ENCODE measurements around the gene PTDSS2. TPM values are rescaled to one million over a fixed set of nuclear protein-coding genes. Genes with fewer than 3 reads are reported as not detected.

PTDSS2 gene
- total and polyA plus RNA-seq, 4 donors, result 10.1 to 47.6 (median 26.7) TPM

- WGBS, 2 donors, result 80 to 85% methylated on average over 17 of the region's 17 CpGs
- Histone ChIP-seq H3K9me3 (ENCODE audit: control insufficient read depth, low read length) (no peaks in the 10 kb centered on the region), H3K27me3 (ENCODE audit: control insufficient read depth in 1 of 2, insufficient read depth in 2 of 2, low read length in 1 of 2) (no peaks in the 10 kb centered on the region), H3K4me3 (ENCODE audit: low read length in 2 of 2) (no peak overlapping the region), H3K27ac (ENCODE audit: low read depth in 1 of 2, low read length in 2 of 2) (no peak overlapping the region), H3K4me1 (ENCODE audit: control insufficient read depth in 1 of 2, insufficient read depth in 2 of 2, low read length in 2 of 2) (no peaks in the 10 kb centered on the region), H3K36me3 (ENCODE audit: control insufficient read depth in 1 of 2, insufficient read depth in 2 of 2, low read length in 1 of 2) (no peaks in the 10 kb centered on the region)
- ATAC-seq (ENCODE audit: low FRiP score) (no peak), DNase-seq (no peak)
- intact Hi-C loops (cut with DNase I), result no loop called here
Measured at GRCh38 chr11:437228-437870, 12.7 kb upstream of the PTDSS2 start.

GRCh38 chr11:438101-438844 is 11.8 kb upstream of the PTDSS2 start:
- no peaks in the 10 kb centered on the region for H3K4me1 ChIP-seq (ENCODE audit: control insufficient read depth in 1 of 2, insufficient read depth in 2 of 2, low read length in 2 of 2)
- no peaks in the 10 kb centered on the region for H3K36me3 ChIP-seq (ENCODE audit: control insufficient read depth in 1 of 2, insufficient read depth in 2 of 2, low read length in 1 of 2)
- 80 to 85% methylated on average over 21 of the region's 21 CpGs for WGBS, 2 donors
- H3K4me3 ChIP-seq (ENCODE audit: low read length in 2 of 2), result no peak overlapping the region
- ATAC-seq (ENCODE audit: low FRiP score) (no peak), DNase-seq (no peak)
- intact Hi-C loops (cut with DNase I), result no loop called here
- H3K27me3 ChIP-seq (ENCODE audit: control insufficient read depth in 1 of 2, insufficient read depth in 2 of 2, low read length in 1 of 2), result no peaks in the 10 kb centered on the region
- H3K27ac ChIP-seq (ENCODE audit: low read depth in 1 of 2, low read length in 2 of 2), result no peak overlapping the region
- no peaks in the 10 kb centered on the region for H3K9me3 ChIP-seq (ENCODE audit: control insufficient read depth, low read length)

- no peaks in the 10 kb centered on the region for H3K36me3 ChIP-seq (ENCODE audit: control insufficient read depth in 1 of 2, insufficient read depth in 2 of 2, low read length in 1 of 2)
- ATAC-seq (ENCODE audit: low FRiP score), result no peak
- H3K4me1 ChIP-seq (ENCODE audit: control insufficient read depth in 1 of 2, insufficient read depth in 2 of 2, low read length in 2 of 2), result no peaks in the 10 kb centered on the region
- no peaks in the 10 kb centered on the region for H3K27me3 ChIP-seq (ENCODE audit: control insufficient read depth in 1 of 2, insufficient read depth in 2 of 2, low read length in 1 of 2)
- H3K9me3 ChIP-seq (ENCODE audit: control insufficient read depth, low read length), result no peaks in the 10 kb centered on the region
- no peak overlapping the region for H3K4me3 ChIP-seq (ENCODE audit: low read length in 2 of 2)
- no peak overlapping the region for H3K27ac ChIP-seq (ENCODE audit: low read depth in 1 of 2, low read length in 2 of 2)
- DNase-seq, result peak; percentile 45 to 67
- intact Hi-C loops (cut with DNase I), result no loop called here
- WGBS, 2 donors, result 85% methylated on average over 23 of the region's 23 CpGs
Measured at GRCh38 chr11:439315-440064, 10.6 kb upstream of the PTDSS2 start.

- no peak for ATAC-seq (ENCODE audit: low FRiP score)
- 86 to 88% methylated on average over 27 of the region's 27 CpGs for WGBS, 2 donors
- no peaks in the 10 kb centered on the region for H3K27me3 ChIP-seq (ENCODE audit: control insufficient read depth in 1 of 2, insufficient read depth in 2 of 2, low read length in 1 of 2)
- no peak overlapping the region for H3K4me3 ChIP-seq (ENCODE audit: low read length in 2 of 2)
- no peaks in the 10 kb centered on the region for H3K36me3 ChIP-seq (ENCODE audit: control insufficient read depth in 1 of 2, insufficient read depth in 2 of 2, low read length in 1 of 2)
- H3K27ac ChIP-seq (ENCODE audit: low read depth in 1 of 2, low read length in 2 of 2), result no peak overlapping the region
- H3K4me1 ChIP-seq (ENCODE audit: control insufficient read depth in 1 of 2, insufficient read depth in 2 of 2, low read length in 2 of 2), result no peaks in the 10 kb centered on the region
- H3K9me3 ChIP-seq (ENCODE audit: control insufficient read depth, low read length), result no peaks in the 10 kb centered on the region
- intact Hi-C loops (cut with DNase I), result no loop called here
- peak; percentile 59 to 68 for DNase-seq
Measured at GRCh38 chr11:440065-441042, 9.7 kb upstream of the PTDSS2 start.

GRCh38 chr11:441043-441417 is 9.0 kb upstream of the PTDSS2 start:
- intact Hi-C loops (cut with DNase I), result no loop called here
- DNase-seq (peak in 1 of 2 donors; percentile 67), ATAC-seq (ENCODE audit: low FRiP score) (no peak)
- Histone ChIP-seq H3K27ac (ENCODE audit: low read depth in 1 of 2, low read length in 2 of 2) (no peak overlapping the region), H3K9me3 (ENCODE audit: control insufficient read depth, low read length) (no peaks in the 10 kb centered on the region), H3K27me3 (ENCODE audit: control insufficient read depth in 1 of 2, insufficient read depth in 2 of 2, low read length in 1 of 2) (no peaks in the 10 kb centered on the region), H3K4me1 (ENCODE audit: control insufficient read depth in 1 of 2, insufficient read depth in 2 of 2, low read length in 2 of 2) (no peaks in the 10 kb centered on the region), H3K36me3 (ENCODE audit: control insufficient read depth in 1 of 2, insufficient read depth in 2 of 2, low read length in 1 of 2) (no peaks in the 10 kb centered on the region), H3K4me3 (ENCODE audit: low read length in 2 of 2) (no peak overlapping the region)
- WGBS, 2 donors, result 59 to 63% methylated on average over 10 to 13 of the region's 13 CpGs

- no peaks in the 10 kb centered on the region for H3K27me3 ChIP-seq (ENCODE audit: control insufficient read depth in 1 of 2, insufficient read depth in 2 of 2, low read length in 1 of 2)
- H3K27ac ChIP-seq (ENCODE audit: low read depth in 1 of 2, low read length in 2 of 2), result no peak within 1 kb of the TSS
- H3K4me1 ChIP-seq (ENCODE audit: control insufficient read depth in 1 of 2, insufficient read depth in 2 of 2, low read length in 2 of 2), result no peaks in the 10 kb centered on the region
- 11 to 12% methylated on average over 22 to 35 of the region's 35 CpGs for WGBS, 2 donors
- H3K36me3 ChIP-seq (ENCODE audit: control insufficient read depth in 1 of 2, insufficient read depth in 2 of 2, low read length in 1 of 2), result no peaks in the 10 kb centered on the region
- DNase-seq (peak; percentile 59 to 71), ATAC-seq (ENCODE audit: low FRiP score) (no peak)
- intact Hi-C loops (cut with DNase I), result no loop called here
- H3K4me3 ChIP-seq (ENCODE audit: low read length in 2 of 2), result no peak within 1 kb of the TSS
- no peaks in the 10 kb centered on the region for H3K9me3 ChIP-seq (ENCODE audit: control insufficient read depth, low read length)
Measured at GRCh38 chr11:441418-442274, 8.4 kb upstream of the PTDSS2 start, which contains the start of gene ANO9. ANO9 (minus strand) TSS chr11:442011; CDS start chr11:441926, 85 bp downstream.

- no peak overlapping the region for H3K4me3 ChIP-seq (ENCODE audit: low read length in 2 of 2)
- H3K36me3 ChIP-seq (ENCODE audit: control insufficient read depth in 1 of 2, insufficient read depth in 2 of 2, low read length in 1 of 2), result no peaks in the 10 kb centered on the region
- no peak overlapping the region for H3K27ac ChIP-seq (ENCODE audit: low read depth in 1 of 2, low read length in 2 of 2)
- ATAC-seq (ENCODE audit: low FRiP score) (no peak), DNase-seq (peak; percentile 42 to 53)
- 49 to 58% methylated on average over 16 of the region's 16 CpGs for WGBS, 2 donors
- intact Hi-C loops (cut with DNase I), result no loop called here
- no peaks in the 10 kb centered on the region for H3K27me3 ChIP-seq (ENCODE audit: control insufficient read depth in 1 of 2, insufficient read depth in 2 of 2, low read length in 1 of 2)
- H3K4me1 ChIP-seq (ENCODE audit: control insufficient read depth in 1 of 2, insufficient read depth in 2 of 2, low read length in 2 of 2), result no peaks in the 10 kb centered on the region
- H3K9me3 ChIP-seq (ENCODE audit: control insufficient read depth, low read length), result no peaks in the 10 kb centered on the region
Measured at GRCh38 chr11:442611-443081, 7.4 kb upstream of the PTDSS2 start.

Measured in aorta (tissue), 5 donors.